ENCODE data around the gene SERPINF2.

GRCh38 chr17:1711804-1712203 lies 30.9 kb upstream of the SERPINF2 start:
- no peak for TF ChIP-seq ZNF140 (tag by site-specific recombination; IDR thresholded peaks at IDR 0.05)
- TF ChIP-seq SP3 (tag by site-specific recombination; IDR thresholded peaks at IDR 0.05): no peak
- TF ChIP-seq CTCF (tag by site-specific recombination; IDR thresholded peaks at IDR 0.05): no peak
- no peak for TF ChIP-seq ZNF530 (tag by site-specific recombination; IDR thresholded peaks at IDR 0.05; ENCODE audit: low read depth)
- no peak for TF ChIP-seq BCL6B (tag by site-specific recombination; IDR thresholded peaks at IDR 0.05)
- TF ChIP-seq ZNF585B (tag by site-specific recombination; IDR thresholded peaks at IDR 0.05): no peak
- no peak for TF ChIP-seq ZNF350 (tag by site-specific recombination; IDR thresholded peaks at IDR 0.05)
- TF ChIP-seq ZNF830 (tag by site-specific recombination; IDR thresholded peaks at IDR 0.05; ENCODE audit: low read depth): no peak
- no peak for TF ChIP-seq ZNF2 (tag by site-specific recombination; IDR thresholded peaks at IDR 0.05)
- TF ChIP-seq PATZ1 (tag by site-specific recombination; IDR thresholded peaks at IDR 0.05): no peak
